GM18505 (cell line): ENCODE data around the gene PARP6.

Experiments
- ATAC-seq: cut with Tn5 transposase; IDR thresholded peaks from one replicate; pipeline ENCODE4 v1.9.1; 2021; ENCODE audit not compliant: unreplicated experiment
- POLR2A ChIP-seq: IDR thresholded peaks from 4 replicates; pipeline ENCODE4 v1.6.1; 2011; ENCODE audit warnings: borderline replicate concordance; ENCODE audit not compliant: insufficient read depth, insufficient read length; ENCODE audit errors: extremely low read depth

Gene PARP6

GRCh38 chr15:72197041-72197459, 75.3 kb downstream of the PARP6 start:
- ATAC-seq: peak; percentile 11
- no peak for TF ChIP-seq POLR2A

DNA sequence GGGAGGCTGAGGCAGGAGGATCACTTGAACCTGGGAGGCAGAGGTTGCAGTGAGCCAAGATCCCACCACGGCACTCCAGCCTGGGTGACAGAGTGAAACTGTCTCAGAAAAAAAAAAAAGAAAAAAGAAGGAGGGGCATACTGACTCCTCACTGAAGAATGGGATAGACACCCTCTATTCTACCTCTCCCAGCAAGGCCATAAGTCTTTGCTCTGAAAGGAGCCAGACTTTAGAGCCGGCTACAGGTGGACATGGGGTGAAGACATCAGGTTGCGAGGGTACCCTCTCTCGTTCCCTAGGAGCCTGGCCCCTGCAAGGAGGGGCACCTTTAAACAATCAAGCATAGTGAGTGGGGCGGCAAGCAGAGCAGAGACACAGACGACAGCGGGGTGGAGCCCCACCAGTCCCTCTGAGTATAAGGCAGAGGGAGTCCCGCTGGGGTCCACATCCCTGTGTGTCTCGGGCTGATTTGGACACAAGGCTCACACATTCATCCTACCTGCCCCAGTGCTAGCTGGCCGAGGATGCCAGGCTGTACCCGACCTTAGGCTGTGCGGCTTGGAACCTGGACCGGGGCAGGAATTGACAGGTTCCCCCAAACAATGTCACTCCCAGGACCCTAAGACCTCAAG, 75.8 kb downstream of the PARP6 start:
- TF ChIP-seq POLR2A: no peak
- ATAC-seq: no peak

GRCh38 chr15:72195101-72195511, 77.2 kb downstream of the PARP6 start:
- ATAC-seq: no peak
- no peak for TF ChIP-seq POLR2A

DNA sequence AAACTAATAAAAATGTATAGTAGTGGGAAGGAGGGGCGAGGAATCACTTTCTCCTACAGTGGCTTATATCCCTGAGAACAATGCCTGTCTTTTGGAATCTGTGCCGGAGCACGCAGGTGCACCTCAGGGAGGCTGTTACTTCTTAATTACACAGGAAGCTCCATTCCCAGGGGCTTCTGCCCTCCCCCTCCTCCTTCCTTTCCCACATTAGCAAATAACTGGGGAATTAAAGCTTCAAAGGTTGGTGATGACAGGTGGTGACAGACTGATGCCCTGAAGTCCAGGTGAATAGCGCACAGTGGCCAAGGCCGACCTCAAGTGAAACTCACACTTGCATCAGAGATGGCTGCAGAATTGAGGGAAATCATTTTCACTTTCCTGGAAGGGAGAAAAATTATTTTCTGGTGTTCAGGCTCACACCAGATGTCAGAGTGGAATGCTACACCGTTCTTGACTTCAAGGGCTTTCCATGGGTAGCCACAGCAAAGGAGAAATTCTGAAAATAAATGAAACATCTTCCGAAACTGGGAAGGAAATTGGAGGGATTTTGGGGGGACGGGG, 78.4 kb downstream of the PARP6 start:
- ATAC-seq: no peak
- no peak for TF ChIP-seq POLR2A

GRCh38 chr15:72192416-72192815, 79.9 kb downstream of the PARP6 start:
- no peak for ATAC-seq
- TF ChIP-seq POLR2A: no peak
